Immature natural killer cell (primary cell): Measurements from ENCODE around the gene GUCY1A2. TPM values are rescaled to one million over a fixed set of nuclear protein-coding genes. Genes with fewer than 3 reads are reported as not detected.
A peak's percentile ranks its signal among the peaks of the same experiment; 100 is the strongest.
"Not testable (repeated sequence)": the region's sequence is repeated elsewhere in the genome, so short reads cannot be mapped to it uniquely, and the experiment has no call there.

ENCODE experiments used
- DNase-seq, 3 donors: peaks; one replicate each; pipeline ENCODE4 v3.0.0; 2022; ENCODE audit warnings: mixed read lengths in 1 of 3
- H3K27ac Mint-ChIP-seq, 6 donors: one replicate each; pipeline ENCODE4 v1.8.0; 2020; ENCODE audit warnings: mixed read lengths in 6 of 6, mild to moderate bottlenecking in 5 of 6, inconsistent platforms in 4 of 6, moderate library complexity in 3 of 6
- H3K27me3 Mint-ChIP-seq, 3 donors: one replicate each; pipeline ENCODE4 v1.8.0; 2020 to 2021; ENCODE audit warnings: low read depth in 3 of 3, mild to moderate bottlenecking in 3 of 3, mixed read lengths in 3 of 3, moderate library complexity in 3 of 3, inconsistent platforms in 1 of 3
- H3K36me3 Mint-ChIP-seq, 3 donors: one replicate each; pipeline ENCODE4 v1.8.0; 2020; ENCODE audit warnings: mixed read lengths in 3 of 3, inconsistent platforms in 2 of 3, mild to moderate bottlenecking in 2 of 3
- H3K4me1 Mint-ChIP-seq, 2 donors: one replicate each; pipeline ENCODE4 v1.8.0; 2020; ENCODE audit warnings: inconsistent platforms in 2 of 2, mild to moderate bottlenecking in 2 of 2, mixed read lengths in 2 of 2, moderate library complexity in 1 of 2
- H3K4me3 Mint-ChIP-seq, 5 donors: one replicate each; pipeline ENCODE4 v1.8.0; 2020; ENCODE audit warnings: mild to moderate bottlenecking in 5 of 5, mixed read lengths in 5 of 5, inconsistent platforms in 3 of 5, moderate library complexity in 3 of 5
- H3K9me3 Mint-ChIP-seq, 6 donors: one replicate each; pipeline ENCODE4 v1.8.0; 2020; ENCODE audit warnings: mild to moderate bottlenecking in 6 of 6, mixed read lengths in 6 of 6, inconsistent platforms in 4 of 6, moderate library complexity in 3 of 6
- polyA plus RNA-seq, 3 donors: library from polyadenylated mRNA; unstranded; fragments of 300-500 nt; fragmentation: Illumina TruSeq; gene quantifications; one replicate each; pipeline ENCODE4 v1.2.3, GENCODE V29; 2021

The GUCY1A2 gene
- not detected for polyA plus RNA-seq

DNA sequence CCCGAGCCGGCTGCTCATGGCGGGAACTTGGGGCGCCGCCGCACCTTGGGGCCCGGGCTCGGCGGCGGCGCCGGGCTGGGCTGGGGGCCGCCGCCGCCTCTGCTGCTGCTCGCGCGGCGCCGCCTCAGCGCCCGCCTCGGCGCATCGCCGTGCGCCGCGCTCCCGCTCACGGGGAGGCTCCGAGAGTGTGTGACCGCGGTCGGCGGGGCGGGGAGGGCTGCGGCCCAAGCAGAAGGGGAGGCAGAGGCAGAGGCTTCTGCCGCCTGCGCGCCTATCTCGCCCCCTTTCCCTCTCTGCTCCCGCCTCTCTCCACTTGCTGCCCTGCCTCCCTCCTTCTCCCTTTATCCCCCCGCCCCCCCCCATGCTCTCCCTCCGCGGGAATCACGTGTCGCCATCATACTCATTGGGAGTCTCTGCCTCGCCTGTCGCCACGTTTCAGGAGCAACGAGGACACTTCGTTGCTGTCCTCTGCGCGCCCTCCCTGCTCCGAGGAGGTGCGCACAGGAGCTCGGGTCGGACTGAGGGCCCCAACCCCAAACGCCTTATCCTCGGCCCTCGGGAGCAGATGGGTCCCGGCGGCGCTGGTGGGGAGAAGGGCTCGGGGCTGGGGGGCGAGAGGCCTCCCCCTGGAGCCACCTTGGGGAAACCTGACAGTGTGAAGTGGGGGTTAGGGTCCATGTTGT, at the start of gene GUCY1A2:
Gene GUCY1A2, minus strand, starts transcription at position 258 of the 683 bp plus-strand sequence. CDS start 421 bp downstream, outside the sequence.
- Mint-ChIP-seq H3K36me3 (peaks cover 4% of the 10 kb centered on the region in 3 donors), H3K27ac (no peak within 1 kb of the TSS), H3K27me3 (peaks cover 6 to 11% (median 8%) of the 10 kb centered on the region in 3 donors), H3K4me3 (peak within 1 kb of the TSS in 1 of 5 donors; percentile 36), H3K9me3 (peaks cover 2 to 47% (median 7%) of the 10 kb centered on the region in 6 donors), H3K4me1 (peaks cover 2 to 4% of the 10 kb centered on the region in 2 donors)
- DNase-seq, result no peak

DNA sequence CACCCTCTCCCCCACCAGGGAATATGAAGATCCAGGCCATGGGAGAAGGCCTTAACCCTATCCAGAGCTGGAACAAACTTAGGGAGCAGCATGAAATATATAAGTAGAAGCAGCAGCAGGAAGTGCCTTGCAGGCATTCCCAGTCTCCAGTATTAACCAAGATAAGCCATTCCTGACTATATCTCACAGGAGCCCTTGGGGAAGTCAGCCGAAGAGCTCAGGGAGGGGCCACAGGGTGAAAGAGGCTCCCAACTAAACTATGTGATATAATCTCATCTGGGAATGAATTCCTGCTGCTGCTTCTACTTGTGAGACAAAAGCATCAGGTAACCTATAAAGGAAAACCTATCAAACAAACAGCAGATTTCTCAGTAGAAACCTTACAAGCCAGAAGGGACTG, 36.1 kb upstream of the GUCY1A2 start:
- peaks cover 10 to 45% (median 29%) of the 10 kb centered on the region in 6 donors for H3K9me3 Mint-ChIP-seq
- no peaks in the 10 kb centered on the region for H3K27me3 Mint-ChIP-seq
- H3K4me3 Mint-ChIP-seq, result no peak overlapping the region
- no peaks in the 10 kb centered on the region for H3K4me1 Mint-ChIP-seq
- H3K27ac Mint-ChIP-seq, result no peak overlapping the region
- H3K36me3 Mint-ChIP-seq, result peaks cover 0 to 4% (median 0%) of the 10 kb centered on the region in 3 donors
- DNase-seq, result no peak

- not testable (repeated sequence) for H3K27me3 Mint-ChIP-seq, H3K27ac Mint-ChIP-seq
Measured at GRCh38 chr11:107051332-107051731, 33.1 kb upstream of the GUCY1A2 start.

DNA sequence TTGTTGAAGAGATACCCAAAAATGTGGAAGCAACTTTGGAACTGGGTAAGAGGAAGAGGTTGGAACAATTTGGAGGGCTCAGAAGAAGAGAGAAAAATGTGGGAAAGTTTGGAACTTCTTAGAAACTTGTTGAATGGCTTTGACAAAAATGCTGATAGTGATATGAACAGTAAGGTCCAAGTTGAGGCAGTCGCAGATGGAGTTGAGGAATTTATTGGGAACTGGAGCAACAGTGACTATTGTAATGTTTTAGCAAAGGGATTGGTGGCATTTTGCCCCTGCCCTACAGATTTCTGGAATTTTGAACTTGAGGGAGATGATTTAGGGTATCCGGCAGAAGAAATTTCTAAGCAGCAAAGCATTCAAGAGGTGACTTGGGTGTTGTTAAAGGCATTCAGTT, 32.6 kb upstream of the GUCY1A2 start:
- peaks cover 17 to 53% (median 36%) of the 10 kb centered on the region in 6 donors for H3K9me3 Mint-ChIP-seq

More at GRCh38 chr11:107051332-107051731, 33.1 kb upstream of the GUCY1A2 start:
- H3K4me1 Mint-ChIP-seq, H3K4me3 Mint-ChIP-seq, H3K36me3 Mint-ChIP-seq, DNase-seq: not testable (repeated sequence)
- H3K9me3 Mint-ChIP-seq, result peaks cover 17 to 53% (median 36%) of the 10 kb centered on the region in 6 donors

GRCh38 chr11:107050121-107050520, 31.8 kb upstream of the GUCY1A2 start:
- Mint-ChIP-seq H3K4me1 (no peaks in the 10 kb centered on the region), H3K27me3 (peaks cover 0 to 1% (median 0%) of the 10 kb centered on the region in 3 donors), H3K27ac (no peak overlapping the region), H3K4me3 (no peak overlapping the region), H3K9me3 (peaks cover 16 to 57% (median 36%) of the 10 kb centered on the region in 6 donors), H3K36me3 (peaks cover 0 to 4% (median 0%) of the 10 kb centered on the region in 3 donors)
- no peak for DNase-seq

More for the DNA sequence above, 32.6 kb upstream of the GUCY1A2 start:
- H3K4me3 Mint-ChIP-seq, H3K27me3 Mint-ChIP-seq, H3K4me1 Mint-ChIP-seq, DNase-seq, H3K27ac Mint-ChIP-seq, H3K36me3 Mint-ChIP-seq: not testable (repeated sequence)

DNA sequence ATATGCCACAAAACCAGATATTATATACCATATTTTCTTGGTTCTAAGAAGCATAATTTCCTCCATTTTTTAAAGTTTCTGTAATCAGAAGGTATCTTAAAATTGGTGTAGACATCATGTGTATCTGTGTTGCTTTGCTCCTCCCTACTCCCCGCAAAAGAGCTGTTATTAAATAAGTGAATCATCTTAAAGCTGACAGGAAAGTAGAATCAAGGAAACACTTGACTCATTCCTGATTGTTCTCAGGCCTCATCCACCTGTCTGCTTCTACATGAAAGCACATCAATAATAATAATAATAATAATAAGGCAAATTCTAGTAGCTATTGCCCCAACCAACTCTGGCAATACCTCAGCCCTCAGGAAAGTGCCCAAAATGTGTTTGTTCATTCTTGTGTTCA, 26.2 kb upstream of the GUCY1A2 start:
- no peak for DNase-seq
- no peaks in the 10 kb centered on the region for H3K36me3 Mint-ChIP-seq
- peaks cover 0 to 1% (median 0%) of the 10 kb centered on the region in 3 donors for H3K27me3 Mint-ChIP-seq
- H3K4me3 Mint-ChIP-seq, result no peak overlapping the region
- H3K27ac Mint-ChIP-seq, result no peak overlapping the region
- peaks cover 8 to 35% (median 11%) of the 10 kb centered on the region in 6 donors for H3K9me3 Mint-ChIP-seq
- H3K4me1 Mint-ChIP-seq, result no peaks in the 10 kb centered on the region

DNA sequence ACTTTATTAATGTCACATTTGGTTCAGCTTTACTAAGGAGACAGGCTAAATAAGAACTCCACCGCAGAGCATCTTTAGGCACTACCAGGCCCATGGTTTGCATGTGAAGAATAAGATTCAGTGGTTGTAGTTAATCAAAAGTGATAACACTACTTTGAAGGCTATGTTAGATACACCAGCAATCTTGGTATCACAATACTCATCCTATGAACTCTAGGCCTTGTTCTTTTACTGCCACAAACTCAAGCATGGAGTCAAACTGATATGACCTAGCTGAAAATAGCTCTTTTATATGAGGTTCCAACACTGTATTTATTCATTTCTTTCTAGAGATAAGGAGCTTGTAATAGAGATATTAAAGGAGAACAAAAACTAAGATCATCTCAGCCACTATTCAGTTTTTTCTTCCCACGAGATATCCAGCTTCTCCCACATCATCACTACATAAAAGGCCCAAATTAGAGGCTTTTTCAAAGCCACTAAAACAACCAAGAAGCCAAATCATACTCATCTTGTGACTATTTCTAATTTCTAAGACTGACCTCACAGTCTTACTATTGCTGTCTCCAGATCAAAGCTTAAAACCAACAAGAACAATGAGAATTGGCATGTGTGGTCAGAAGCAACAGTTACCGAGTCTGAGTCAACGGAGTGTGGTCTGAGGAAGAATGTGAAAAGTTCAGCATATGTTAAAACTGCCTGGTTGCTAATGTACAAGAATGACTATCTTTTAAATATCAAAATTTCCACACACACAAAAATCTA, 25.1 kb upstream of the GUCY1A2 start:
- H3K4me3 Mint-ChIP-seq, result no peak overlapping the region
- H3K27ac Mint-ChIP-seq, result no peak overlapping the region
- peaks cover 0 to 4% (median 0%) of the 10 kb centered on the region in 3 donors for H3K27me3 Mint-ChIP-seq
- no peaks in the 10 kb centered on the region for H3K36me3 Mint-ChIP-seq
- no peak for DNase-seq
- H3K4me1 Mint-ChIP-seq, result no peaks in the 10 kb centered on the region
- H3K9me3 Mint-ChIP-seq, result peaks cover 2 to 25% (median 7%) of the 10 kb centered on the region in 6 donors

DNA sequence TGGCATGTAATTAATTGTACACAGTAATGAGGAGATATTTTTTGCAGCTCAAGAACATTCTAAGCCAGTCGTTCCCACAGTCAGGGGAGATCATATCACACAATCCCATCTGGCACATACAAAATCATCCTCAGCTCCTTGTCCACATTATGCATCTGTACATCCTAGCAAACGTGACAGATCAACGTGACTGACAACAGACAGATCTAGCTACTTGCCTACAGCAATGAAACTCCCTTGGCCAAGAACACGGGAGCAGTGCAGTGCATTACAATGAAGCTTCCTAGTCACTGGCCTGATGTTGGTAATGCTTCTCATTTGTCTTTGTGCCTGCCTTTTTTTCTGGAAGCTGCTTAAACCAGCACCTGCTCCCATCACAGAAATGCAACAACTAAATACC, 24.5 kb upstream of the GUCY1A2 start:
- H3K4me3 Mint-ChIP-seq, result no peak overlapping the region
- peaks cover 0 to 4% (median 0%) of the 10 kb centered on the region in 3 donors for H3K27me3 Mint-ChIP-seq
- no peak overlapping the region for H3K27ac Mint-ChIP-seq
- H3K36me3 Mint-ChIP-seq, result no peaks in the 10 kb centered on the region
- no peak for DNase-seq
- H3K9me3 Mint-ChIP-seq, result peaks cover 0 to 25% (median 4%) of the 10 kb centered on the region in 6 donors
- no peaks in the 10 kb centered on the region for H3K4me1 Mint-ChIP-seq

GRCh38 chr11:107041088-107041444, 22.8 kb upstream of the GUCY1A2 start:
- DNase-seq, result no peak
- Mint-ChIP-seq H3K36me3 (no peaks in the 10 kb centered on the region), H3K4me3 (no peak overlapping the region), H3K27ac (no peak overlapping the region), H3K4me1 (no peaks in the 10 kb centered on the region), H3K27me3 (peaks cover 0 to 3% (median 0%) of the 10 kb centered on the region in 3 donors), H3K9me3 (peaks cover 0 to 27% (median 4%) of the 10 kb centered on the region in 6 donors)

- H3K36me3 Mint-ChIP-seq, result no peaks in the 10 kb centered on the region
- no peak for DNase-seq
- peaks cover 0 to 5% (median 0%) of the 10 kb centered on the region in 3 donors for H3K27me3 Mint-ChIP-seq
- peaks cover 0 to 24% (median 2%) of the 10 kb centered on the region in 6 donors for H3K9me3 Mint-ChIP-seq
- H3K4me1 Mint-ChIP-seq, result no peaks in the 10 kb centered on the region
- H3K4me3 Mint-ChIP-seq, result no peak overlapping the region
- no peak overlapping the region for H3K27ac Mint-ChIP-seq
Measured at GRCh38 chr11:107040433-107041087, 22.3 kb upstream of the GUCY1A2 start.

DNA sequence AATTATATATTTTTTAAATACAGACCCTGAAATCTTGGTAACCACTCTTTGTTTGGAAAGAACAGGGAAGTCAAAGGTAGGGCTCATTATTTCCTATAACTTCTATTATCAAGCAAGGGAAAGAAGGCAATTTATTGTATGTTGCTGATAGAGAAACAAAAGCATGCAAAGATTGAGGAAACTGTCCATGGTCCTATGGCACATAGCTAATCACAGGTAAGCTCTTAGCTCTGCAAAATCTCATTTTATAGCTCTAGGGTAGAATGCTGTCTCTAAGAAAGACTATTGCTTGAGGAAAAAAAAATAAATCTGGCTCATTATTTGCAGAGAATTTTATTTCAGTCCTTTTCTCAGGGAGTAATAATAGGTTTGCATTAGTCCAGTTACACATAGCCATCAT, 7.4 kb upstream of the GUCY1A2 start:
- Mint-ChIP-seq H3K36me3 (no peaks in the 10 kb centered on the region), H3K4me1 (no peaks in the 10 kb centered on the region), H3K4me3 (no peak overlapping the region), H3K9me3 (peaks cover 0 to 19% (median 3%) of the 10 kb centered on the region in 6 donors), H3K27ac (no peak overlapping the region), H3K27me3 (peaks cover 0 to 2% (median 0%) of the 10 kb centered on the region in 3 donors)
- no peak for DNase-seq

DNA sequence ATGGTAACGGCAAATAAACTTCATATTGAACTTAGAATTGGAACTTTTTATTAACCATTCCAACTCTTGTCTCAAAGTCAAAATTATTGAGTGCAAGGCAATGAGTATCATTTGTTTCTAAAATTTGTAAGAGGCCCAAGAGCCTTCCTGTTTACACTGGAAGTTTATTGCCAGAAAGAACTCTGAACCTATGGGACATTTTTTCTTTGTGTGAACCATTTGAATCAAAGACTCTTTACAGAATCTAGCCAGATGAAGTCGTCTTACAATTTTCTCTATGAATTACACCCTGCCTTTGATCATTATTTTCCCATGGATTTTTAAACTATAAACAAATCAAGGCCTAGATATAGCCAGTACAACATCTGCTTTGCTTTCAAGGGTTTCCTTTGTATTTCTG, 2.3 kb upstream of the GUCY1A2 start:
- Mint-ChIP-seq H3K4me3 (no peak overlapping the region), H3K27ac (no peak overlapping the region), H3K4me1 (peaks cover 2 to 4% of the 10 kb centered on the region in 2 donors), H3K36me3 (peaks cover 4% of the 10 kb centered on the region in 3 donors), H3K27me3 (peaks cover 6 to 11% (median 8%) of the 10 kb centered on the region in 3 donors), H3K9me3 (peaks cover 3 to 38% (median 7%) of the 10 kb centered on the region in 6 donors)
- no peak for DNase-seq

GRCh38 chr11:107018902-107019493, 722 bp upstream of the GUCY1A2 start:
- Mint-ChIP-seq H3K36me3 (peaks cover 4% of the 10 kb centered on the region in 3 donors), H3K27ac (no peak overlapping the region), H3K4me3 (no peak overlapping the region), H3K4me1 (peaks cover 2 to 4% of the 10 kb centered on the region in 2 donors), H3K9me3 (peaks cover 2 to 47% (median 7%) of the 10 kb centered on the region in 6 donors), H3K27me3 (peaks cover 6 to 11% (median 8%) of the 10 kb centered on the region in 3 donors)
- no peak for DNase-seq
